GF-D8 (cell line): ENCODE results near the gene RPL36.
A peak's percentile ranks its signal among the peaks of the same experiment; 100 is the strongest.
"Not testable (repeated sequence)": the region's sequence is repeated elsewhere in the genome, so short reads cannot be mapped to it uniquely, and the experiment has no call there.

ENCODE experiments used
- DNase-seq: peaks from one replicate; lab custom pipeline; 2025; lab: John Stamatoyannopoulos, UW

RPL36 gene

DNA sequence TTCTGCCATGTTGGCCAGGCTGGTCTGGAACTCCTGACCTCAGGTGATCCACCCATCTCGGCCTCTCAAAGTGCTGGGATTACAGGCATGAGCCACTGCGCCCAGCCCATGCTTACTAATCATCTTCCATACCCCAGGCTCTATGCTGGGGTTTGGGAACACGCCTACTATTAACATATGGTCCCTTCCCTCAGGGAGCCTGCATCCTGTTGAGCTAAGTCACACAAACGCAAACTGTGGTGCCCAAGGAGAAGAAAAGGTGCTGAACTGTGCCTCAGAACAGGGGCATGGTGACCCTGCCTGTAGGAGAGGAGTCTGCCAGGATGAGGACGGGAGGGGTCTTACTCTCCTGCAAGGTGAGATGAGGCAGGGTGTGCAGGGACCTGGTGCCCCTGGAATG, 15.4 kb upstream of the RPL36 start:
- no peak for DNase-seq

DNA sequence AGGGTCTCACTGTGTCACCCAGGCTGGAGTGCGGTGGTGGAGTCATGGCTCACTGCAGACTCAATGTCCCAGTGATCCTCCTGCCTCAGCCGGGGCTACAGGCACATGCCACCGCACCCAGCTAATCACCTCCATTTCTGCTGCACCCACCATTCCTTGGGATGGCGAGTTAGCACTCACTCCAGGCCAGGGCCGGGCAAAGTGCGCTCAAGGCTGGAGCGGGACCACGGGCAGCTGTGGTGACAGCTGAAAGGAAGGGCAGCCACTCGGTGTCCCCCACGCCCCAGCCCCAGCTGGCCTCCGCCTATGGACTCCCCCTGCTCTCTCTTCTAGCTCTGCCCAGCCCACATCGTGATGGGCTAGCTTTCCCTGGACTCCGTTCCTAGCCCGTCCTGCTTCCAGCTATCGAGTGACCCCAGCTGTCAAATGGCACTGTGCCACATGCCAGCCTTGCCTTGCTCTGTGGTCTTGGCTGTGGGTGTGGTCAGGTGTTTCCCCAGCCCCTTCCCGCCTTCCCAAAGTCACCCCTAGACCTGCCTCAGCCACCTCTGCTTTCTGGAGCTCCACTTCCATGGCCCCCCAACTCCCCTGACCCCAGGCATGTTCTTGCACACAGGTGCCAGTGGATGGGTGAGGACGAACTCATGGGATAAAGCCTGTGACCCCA, 13.9 kb upstream of the RPL36 start:
- DNase-seq: no peak

GRCh38 chr19:5676772-5677105, 13.4 kb upstream of the RPL36 start:
- DNase-seq: no peak

- no peak for DNase-seq
Measured at GRCh38 chr19:5677136-5677535, 13.0 kb upstream of the RPL36 start.

DNA sequence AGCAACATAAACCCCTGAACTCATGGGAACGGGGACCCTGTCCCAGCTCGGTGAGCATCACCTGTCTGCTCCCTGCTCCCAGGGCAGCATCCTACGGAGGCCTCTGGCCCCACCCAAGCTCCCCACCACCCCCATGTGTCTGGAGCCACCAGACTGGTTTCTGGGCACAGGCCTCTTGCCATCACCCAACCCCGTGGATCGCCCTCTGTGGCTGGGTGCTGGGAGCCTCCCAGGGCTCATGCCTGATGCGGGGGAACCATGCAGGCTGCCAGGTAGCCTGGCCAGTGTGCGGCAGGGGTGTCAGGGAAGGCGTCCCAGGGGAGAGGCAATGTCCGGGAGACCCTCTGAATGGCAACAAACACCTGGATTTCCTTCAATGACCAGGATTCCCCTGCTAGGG, 12.5 kb upstream of the RPL36 start:
- DNase-seq: no peak

DNA sequence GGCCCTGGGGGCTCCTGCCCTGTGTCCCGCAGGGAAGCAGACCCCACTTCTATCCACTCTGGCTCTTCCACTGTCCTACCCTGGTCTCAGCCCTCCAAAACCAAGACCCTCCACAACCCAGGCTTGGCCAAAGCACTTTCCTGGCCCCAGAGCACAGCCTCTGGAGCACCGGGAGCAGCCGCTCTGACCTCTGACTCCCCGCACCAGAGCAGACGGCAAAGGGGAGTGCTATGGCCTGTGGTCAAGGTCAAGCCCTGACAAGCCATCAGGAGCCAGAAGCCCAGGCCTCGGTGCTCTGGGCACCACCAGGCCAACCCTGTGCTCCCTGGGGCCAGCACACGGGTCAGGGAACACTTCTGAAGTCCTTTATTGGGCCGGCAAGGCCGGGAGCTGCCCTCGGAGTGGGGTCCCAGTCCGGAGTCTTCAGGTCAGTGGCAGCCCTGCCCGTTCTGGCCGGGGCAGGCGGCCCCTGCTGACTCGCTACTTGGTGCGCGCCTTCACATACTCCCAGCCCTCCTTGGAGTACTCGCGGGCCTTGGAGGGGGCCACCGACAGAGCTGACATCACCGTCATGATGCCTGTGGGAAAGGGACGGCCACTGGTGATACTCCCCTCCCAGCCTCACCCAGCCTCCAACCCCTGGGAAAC, 11.9 kb upstream of the RPL36 start:
- no peak for DNase-seq

DNA sequence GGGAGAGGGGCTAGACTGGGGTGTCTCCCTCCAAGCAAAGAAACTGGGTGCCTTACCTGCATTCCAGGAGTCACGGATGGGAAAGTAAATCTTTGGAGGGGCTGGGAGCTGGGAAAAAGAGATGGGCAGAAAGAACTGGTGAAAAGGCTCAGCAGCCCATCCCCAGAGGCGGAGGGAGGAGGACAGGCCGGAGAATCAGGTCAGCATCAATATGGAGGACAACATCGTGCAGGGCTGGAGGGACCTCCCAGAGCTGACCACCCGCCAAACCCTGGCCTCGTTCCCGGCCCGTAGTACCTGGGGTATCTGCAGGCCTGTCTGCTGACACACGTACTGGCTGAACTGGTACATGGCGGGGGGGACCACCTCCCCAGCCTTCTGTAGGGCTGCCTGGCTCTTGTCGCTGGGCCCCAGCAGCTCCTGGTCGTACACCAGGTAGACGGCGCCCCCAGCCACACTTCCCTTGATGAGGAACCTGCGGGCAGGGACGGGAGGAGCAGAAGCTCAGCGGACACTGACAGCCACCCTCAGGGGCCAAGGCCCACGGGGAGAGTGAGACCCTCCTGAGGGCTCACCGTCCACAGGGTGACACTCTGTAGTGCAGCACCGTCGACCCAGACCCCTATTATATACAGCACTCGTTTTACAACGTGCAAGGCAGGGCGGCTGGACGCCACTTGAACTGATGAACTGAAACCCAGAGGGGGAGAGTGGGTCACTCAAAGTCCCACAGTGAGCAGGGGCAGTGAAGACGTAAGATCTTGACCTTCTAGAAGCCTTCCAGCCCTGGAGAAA, 10.6 kb upstream of the RPL36 start:
- no peak for DNase-seq

- DNase-seq: no peak
Measured at GRCh38 chr19:5680084-5680436, 10.0 kb upstream of the RPL36 start.

- peak; percentile 96 for DNase-seq
Measured at GRCh38 chr19:5680437-5681368, 9.4 kb upstream of the RPL36 start, which contains the start of the genes HSD11B1L and MICOS13. HSD11B1L (plus strand) TSS chr19:5681027; CDS start chr19:5684833, 3,806 bp downstream. MICOS13 (minus strand) TSS chr19:5680516; CDS start chr19:5680486, 30 bp downstream.

GRCh38 chr19:5681391-5682106, 8.5 kb upstream of the RPL36 start:
- no peak for DNase-seq

GRCh38 chr19:5682107-5682482, 8.0 kb upstream of the RPL36 start:
- no peak for DNase-seq

DNA sequence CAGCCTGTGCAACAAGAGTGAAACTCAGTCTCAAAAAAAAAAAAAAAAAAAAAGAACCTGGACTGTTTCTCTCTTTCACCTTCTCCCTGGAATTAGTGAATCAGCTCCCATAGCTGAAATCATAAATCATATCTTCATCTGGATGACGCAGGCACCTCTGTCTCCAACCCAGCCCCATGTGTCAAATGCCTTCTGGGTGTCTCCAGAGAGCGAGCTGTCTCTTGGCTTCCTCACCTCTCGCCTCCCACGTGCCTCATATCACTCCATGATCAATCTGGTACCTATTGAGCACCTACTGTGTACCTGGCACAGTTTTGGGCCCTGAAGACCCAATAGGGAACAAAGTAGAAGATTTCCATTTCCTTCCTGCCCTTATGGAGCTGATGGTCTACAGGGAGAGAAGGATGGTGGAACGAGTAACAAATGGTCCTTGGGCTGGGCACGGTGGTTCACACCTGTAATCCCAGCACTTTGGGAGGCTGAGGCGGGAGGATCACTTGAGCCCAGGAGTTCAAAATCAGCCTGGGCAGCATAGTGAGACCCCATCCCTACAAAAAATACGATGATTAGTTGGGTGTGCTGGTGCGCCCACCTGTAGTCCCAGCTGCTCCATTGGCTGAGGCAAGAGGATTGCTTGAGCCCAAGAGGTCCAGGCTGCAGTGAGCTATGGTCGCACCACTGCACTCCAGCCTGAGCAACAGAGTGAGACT, 6.8 kb upstream of the RPL36 start:
- DNase-seq: no peak

DNA sequence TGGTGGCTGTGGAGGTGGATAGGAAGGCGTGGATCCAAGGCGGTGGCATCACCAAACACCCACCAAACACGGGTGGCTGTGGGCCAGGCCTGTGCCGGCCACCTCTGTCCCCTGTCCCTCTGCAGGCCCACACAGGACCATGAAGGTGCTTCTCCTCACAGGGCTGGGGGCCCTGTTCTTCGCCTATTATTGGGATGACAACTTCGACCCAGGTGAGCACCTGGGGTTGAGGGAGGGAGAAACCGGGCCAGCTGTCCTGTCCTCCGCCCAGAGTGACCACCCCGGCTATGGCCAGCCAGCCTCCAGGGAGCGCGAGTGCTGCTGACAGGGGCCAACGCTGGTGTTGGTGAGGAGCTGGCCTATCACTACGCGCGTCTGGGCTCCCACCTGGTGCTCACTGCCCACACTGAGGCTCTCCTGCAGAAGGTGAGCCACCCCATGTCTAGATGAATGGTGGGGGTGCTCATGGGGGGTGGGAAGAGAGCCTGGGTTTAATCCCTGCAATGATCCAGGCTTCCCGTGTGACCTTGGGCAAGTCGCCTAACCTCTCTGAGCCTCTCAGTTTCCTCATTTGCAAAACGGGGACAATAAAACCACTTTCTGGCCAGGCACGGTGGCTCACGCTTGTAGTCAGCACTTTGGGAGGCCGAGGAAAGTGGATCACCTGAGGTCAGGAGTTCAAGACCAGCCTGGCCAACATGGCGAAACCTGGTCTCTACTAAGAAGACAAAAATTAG, 5.2 kb upstream of the RPL36 start:
- no peak for DNase-seq

- no peak for DNase-seq
Measured at GRCh38 chr19:5686326-5686646, 3.8 kb upstream of the RPL36 start.

DNA sequence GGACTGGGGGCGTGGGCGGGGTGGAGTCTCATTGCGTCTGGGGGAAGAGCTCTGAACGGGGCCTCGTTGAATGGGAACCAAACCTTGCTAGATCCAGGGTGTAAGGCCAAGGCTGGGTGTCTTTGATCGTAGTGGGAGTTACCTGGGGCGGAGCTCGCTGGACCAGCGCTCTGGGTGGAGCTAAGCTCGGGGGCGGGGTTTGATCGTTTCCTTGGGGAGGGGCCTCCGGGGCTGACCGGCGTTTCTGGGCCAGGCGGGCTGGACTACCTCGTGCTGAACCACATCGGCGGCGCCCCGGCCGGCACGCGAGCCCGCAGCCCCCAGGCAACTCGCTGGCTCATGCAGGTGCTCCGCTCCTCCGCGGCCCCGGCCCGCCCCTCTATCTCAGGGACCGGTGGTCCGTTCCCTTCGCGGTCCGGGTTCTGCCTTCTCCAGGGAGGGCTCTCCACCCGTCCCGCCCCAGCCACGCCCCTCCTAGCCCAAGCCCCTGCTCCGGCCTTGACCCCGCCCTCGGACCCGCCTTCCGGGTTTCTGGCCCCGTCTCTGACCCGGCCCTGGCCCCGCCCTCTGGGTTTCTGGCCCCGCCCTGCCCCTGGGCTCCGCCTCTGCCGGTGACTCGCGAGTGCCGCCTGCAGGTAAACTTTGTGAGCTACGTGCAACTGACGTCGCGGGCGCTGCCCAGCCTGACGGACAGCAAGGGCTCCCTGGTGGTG, 3.3 kb upstream of the RPL36 start:
- peak; percentile 70 for DNase-seq

DNA sequence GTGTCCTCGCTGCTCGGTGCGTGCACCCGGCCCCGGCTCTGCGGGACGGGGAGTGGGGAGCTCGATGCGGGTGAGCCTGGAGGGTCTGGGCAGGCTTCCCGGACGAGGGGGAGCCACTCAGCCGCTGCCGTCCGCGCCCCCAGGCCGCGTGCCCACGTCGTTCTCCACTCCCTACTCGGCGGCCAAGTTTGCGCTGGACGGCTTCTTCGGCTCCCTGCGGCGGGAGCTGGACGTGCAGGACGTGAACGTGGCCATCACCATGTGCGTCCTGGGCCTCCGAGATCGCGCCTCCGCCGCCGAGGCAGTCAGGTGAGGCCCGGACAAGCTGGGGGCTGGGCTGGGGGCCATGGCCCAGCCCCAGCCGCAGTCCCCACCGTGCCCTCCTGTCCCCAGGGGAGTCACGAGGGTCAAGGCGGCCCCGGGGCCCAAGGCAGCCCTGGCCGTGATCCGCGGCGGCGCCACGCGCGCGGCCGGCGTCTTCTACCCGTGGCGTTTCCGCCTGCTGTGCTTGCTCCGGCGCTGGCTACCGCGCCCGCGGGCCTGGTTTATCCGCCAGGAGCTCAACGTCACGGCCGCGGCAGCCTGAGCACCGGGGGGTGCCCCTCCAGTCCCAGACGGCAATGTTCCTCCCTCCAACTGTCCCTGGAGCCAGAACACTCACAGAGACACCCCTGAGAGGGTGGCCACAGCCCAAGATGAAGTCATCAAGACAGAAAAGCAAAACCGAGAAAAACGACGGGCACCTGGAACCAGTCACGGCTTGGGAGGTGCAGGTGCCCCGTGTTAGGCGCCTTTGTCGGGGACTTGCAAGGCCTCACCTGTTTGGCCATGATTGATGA, 2.5 kb upstream of the RPL36 start:
- no peak for DNase-seq

- not testable (repeated sequence) for DNase-seq
Measured at GRCh38 chr19:5688262-5688881, 1.7 kb upstream of the RPL36 start.
